HG02973 (cell line): ENCODE measurements around the gene SEC11A.
A peak's percentile ranks its signal among the peaks of the same experiment; 100 is the strongest.

ENCODE experiments used
- ATAC-seq: cut with Tn5 transposase; IDR thresholded peaks from one replicate; pipeline ENCODE4 v1.9.1; 2021; ENCODE audit warnings: moderate library complexity; ENCODE audit not compliant: unreplicated experiment

The SEC11A gene

GRCh38 chr15:84685304-84685703 lies 30.6 kb downstream of the SEC11A start:
- ATAC-seq: no peak

- ATAC-seq: no peak
Observed at GRCh38 chr15:84684092-84684491, 31.8 kb downstream of the SEC11A start.

DNA sequence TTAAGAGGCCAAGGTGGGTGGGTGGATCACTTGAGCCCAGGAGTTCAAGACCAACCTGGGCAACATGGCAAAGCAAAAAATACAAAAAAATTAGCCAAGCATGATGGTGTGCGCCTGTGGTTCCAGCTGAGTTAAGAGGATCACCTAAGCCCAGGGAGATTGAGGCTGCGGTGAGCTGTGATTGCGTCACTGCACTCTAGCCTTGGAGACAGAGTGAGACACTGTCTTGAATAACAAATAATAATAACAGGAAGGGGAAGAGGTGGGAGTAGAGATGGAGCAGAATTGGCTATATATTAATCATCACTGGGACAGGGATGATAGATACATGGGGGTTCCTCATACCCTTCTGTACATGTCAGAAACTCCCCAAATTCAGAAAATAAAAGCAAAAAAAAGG lies 34.1 kb downstream of the SEC11A start:
- ATAC-seq: no peak

- no peak for ATAC-seq
Observed at GRCh38 chr15:84671211-84671610, 44.7 kb downstream of the SEC11A start.

DNA sequence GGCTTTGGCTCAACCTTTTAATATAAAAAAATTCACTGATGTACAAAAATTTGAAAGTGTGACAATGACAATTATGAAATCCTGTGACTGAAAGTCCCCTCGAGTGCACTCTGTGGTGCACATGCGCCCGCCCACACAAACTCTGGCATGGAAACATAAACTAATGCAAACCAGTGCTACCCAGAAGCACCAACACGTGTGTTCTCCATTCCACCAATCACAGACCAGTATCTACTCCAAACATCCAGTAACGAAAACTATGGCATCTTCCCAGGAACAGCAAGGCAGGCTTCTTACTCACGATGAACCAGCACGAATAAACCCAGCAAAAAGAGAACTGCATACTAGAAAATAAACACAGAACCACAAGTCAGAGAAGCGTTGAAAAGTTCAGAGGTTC lies 46.2 kb downstream of the SEC11A start:
- no peak for ATAC-seq

DNA sequence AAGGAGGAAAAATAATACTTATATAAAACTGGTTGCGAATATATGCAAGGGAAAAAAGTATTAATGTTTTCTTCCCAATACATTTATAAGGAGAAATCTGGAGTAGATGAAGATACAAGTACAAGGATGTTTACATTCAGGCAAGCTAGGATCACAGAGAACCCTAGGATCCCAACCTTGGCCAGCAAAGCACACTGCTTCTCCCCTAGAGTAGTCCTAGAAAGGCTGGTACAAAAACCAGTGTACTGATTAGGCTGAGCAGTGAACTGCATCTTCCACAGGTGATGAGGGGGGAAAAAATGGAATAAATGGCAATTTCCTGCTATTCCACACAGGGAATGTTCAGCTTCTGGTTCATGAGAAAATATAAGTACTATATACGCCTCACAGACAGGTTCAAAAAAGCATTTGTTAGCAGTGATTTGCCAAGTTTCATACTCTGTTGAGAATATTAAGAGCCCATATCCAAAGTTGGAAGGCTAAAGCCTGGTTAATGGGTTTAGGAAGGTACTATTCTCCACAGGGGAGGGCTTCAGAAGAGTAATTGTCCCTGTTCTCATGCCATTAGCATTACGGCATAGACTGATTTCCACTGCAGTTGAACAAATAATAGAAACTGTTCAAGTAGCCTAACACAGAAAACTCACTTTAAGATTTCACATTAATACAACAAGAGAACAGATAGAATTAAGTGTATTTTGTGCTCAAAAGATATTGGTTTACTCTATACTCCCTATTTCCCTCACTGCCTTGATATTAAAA lies 47.5 kb downstream of the SEC11A start:
- ATAC-seq: no peak

DNA sequence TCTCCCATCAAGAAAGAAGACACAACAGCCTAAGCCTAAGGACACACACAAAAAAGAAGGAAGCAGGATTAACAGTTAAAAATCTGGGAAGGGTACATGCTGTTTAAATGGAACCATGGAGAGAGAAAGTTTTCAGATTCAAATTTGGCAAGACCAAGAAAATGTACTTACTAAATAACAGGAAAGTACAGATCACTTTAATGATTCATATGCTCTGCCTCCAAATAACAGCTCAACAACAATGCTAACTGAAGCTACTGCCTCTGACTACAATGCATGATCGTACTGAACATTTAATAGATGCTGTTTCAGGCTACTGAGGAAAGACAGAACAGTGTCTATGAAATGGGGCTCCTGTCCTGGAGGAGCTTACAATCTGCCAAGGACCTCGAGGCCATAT lies 49.6 kb downstream of the SEC11A start:
- no peak for ATAC-seq

GRCh38 chr15:84661001-84661400 lies 54.9 kb downstream of the SEC11A start:
- ATAC-seq: no peak

DNA sequence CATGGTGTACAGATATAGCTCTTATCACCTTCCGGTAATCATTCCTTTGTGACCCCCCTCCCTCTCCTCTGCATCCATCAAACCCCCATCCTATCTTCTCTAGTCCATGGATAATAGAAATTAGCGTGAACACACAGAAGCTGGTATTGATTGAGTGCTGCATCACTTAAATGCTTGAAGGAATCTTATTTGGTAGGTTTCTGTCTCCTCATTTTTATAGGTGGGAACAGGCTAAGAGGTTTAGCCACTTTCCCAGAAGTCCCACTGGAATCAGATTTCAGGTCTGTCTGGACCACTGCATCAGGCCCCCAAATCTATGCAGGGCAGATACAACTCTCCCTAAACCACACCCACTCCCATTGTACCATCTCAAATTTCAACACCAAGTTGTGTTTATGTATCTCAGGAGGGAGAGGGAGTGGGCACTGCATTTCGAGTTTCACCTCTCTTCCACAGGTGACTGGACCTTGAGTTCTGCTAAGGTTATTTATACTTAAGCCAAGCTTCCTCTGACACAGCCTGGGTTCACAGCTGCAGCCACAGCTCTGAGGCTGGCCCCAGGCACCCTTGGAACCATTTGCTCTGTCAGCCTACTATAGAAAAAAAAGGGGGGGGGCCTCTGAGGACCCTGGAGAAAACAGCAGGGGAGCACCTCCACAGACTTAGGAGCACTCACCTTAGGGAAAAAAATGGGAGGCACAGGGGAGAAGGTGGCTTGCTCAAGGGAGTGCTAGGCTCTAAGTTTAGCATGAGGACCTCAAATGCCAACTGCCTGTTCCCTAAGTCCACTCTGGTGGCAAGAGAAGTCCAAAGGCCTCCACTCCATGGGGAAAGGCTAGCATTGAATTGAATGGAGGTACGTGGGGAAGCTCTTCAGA lies 55.8 kb downstream of the SEC11A start:
- no peak for ATAC-seq

DNA sequence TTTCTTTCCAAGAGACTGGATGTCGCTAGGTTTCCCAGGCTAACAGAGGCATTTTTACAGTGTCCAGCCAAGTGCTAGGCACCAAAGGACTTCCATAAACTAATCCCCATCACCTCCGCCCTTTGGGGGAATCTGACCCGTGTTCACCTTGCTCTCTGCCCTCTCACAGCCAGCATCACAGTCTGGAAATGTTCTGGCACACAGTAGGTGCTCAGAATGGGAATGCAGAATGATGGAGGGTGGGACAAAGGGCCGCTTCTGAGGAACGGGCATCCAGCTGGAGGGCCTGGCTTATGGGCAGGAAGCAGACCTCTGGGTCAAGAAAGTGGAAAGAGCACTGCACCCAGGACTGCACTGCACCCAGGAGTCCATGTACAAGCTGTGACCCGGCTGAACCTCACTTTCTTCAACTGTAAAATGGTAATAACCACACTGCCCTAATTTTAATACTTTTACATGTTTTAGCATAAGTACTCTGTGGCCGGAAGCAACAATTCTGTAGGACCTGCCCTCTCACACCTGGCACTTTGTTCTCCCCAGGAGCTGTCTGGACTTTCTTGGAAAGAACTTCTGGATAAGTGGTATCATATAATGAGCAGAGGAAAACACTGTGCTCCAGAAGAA lies 57.0 kb downstream of the SEC11A start:
- no peak for ATAC-seq

DNA sequence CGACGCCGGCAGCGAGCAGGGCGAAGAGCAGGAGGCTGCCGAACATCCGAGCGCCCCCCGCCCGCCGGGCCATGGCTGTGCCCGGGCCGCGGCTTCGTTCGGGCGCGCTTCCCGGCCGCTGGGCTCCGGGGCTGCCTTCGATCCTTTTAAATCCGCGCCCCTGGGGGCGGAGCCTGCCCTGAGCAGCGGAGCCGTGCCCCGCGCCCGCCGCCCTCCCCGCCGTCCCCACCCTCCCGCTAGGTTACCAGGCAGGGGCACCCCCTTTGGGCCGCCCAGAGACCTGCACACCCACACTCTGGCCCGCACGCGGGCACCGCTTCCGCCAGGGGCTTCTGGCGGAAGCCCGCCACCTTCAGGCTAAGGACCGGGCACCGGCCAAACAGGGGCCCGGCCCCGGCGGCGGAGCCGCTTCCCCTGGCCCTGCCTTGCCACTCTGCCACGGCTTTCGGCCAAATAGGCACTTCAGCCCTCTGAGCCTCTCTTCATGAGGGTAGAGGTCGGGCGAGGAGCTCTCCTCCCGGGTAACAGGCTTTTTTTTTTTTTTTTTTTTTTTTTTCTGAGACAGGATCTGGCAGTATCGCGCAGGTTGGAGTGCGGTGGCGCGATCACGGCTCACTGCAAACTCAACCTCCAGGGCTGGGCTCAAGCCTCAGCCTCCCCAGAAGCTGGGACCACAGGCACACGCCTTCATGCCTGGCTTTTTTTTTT lies 57.7 kb downstream of the SEC11A start, which contains the start of gene NMB:
TSS of gene NMB (minus strand) at position 120 of the 708 bp plus-strand sequence. CDS start at position 73, 47 bp downstream.
- ATAC-seq: peak; percentile 54

DNA sequence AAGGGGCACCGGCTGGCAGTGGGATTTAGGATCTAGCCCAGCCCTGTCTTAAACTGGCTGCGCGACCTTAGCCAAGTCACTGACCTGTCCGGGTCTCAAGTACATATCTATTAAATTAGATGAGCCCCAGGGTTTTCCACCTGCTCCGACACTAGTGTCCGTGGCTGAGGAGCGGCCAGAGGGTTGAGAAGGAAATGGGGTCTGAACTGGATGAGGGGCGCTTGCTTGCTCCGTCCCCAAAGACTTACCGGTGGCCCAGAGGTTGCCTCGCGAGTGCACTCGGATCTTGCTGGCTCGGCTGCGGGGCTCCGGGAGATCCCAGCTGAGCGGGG lies 58.2 kb downstream of the SEC11A start:
- ATAC-seq: no peak

DNA sequence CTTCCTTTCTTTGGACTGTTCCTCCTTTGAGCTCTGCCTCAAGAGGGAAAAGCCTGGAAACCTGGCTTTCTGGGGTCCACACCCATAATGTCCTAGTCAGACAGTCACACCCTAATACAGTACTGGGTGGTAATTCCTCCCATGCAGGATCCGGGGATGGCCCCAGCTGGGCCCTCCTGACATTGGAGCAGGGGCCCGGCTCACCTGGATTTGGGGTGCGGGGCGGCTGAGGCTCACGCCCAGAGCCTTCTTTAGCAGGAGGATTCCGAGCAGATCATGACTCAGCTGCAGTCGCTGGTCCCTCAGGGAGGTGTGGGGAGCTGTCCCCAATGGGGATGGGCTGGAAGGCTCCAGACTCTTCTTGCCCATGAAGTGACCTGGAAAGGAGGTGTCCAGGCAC lies 59.0 kb downstream of the SEC11A start:
- ATAC-seq: no peak

GRCh38 chr15:84654689-84655453 lies 61.1 kb downstream of the SEC11A start:
- no peak for ATAC-seq

- peak; percentile 85 for ATAC-seq
Observed at GRCh38 chr15:84653910-84654688, 61.8 kb downstream of the SEC11A start, which contains the start of gene WDR73. Gene WDR73 (minus strand): TSS chr15:84654283. CDS start chr15:84654274, 9 bp downstream.

DNA sequence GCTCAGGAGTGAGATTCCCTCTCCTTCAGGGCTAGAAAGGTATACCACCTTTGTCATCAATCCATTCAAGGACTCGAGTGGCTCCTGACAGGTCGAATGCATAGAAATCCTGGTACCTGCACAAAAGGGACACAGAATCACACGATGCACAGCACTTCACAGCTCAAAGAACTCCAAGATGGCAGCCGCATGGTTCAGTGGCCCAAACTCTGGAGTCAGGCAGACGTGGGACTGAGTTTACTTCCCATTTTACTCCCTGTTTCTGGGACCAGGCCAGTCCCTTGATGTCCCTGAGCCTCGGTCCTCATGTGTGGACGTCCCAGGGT lies 62.4 kb downstream of the SEC11A start:
- ATAC-seq: no peak

GRCh38 chr15:84649706-84650105 lies 66.2 kb downstream of the SEC11A start:
- no peak for ATAC-seq

DNA sequence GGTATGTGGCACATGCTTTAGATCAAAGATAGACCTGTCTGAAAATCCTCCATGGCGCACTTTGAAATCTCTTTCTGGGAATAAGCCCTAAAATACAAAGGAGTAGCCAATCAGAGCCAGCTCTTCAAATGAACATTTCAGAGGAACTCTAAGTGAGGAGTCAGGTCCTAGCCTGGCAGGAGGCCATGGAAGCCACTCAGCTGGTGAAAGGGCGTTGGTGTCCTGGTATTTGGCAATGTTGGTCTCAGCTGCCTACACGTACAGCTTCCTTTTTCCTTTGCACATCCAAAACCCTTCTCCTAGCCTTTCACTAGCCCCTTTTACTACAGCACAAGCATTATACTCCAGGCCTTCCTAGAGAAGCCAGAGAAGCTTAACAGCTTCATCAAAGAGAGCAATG lies 67.4 kb downstream of the SEC11A start:
- no peak for ATAC-seq

DNA sequence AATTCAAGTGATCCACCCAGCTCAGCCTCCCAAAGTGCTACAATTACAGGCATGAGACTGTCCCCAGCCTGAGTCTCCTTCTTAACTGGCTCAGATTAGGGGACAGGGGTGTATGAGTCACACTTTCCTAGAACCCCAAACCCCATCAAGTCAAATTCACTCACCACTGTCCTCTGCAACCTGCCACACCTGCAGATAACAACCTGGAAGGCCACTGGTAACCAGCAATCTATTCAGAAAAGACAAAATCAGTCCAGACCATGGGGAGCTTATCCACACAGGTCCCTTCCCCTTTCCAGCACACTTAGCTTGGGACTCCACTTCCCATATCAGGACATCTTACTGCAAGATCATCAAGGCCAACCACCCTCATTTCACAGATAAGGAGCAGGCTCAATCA lies 68.2 kb downstream of the SEC11A start:
- ATAC-seq: no peak

- ATAC-seq: no peak
Observed at GRCh38 chr15:84645997-84646396, 69.9 kb downstream of the SEC11A start.
